ENCODE measurements around the gene LRRC18.

The LRRC18 gene

GRCh38 chr10:48970046-48970445 is 30.4 kb upstream of the LRRC18 start:
- H3K27me3 ChIP-seq (ENCODE audit: insufficient read depth, poor library complexity, severe bottlenecking), result no peaks in the 10 kb centered on the region
- no peak overlapping the region for H3K4me3 ChIP-seq (replicated peaks; ENCODE audit: insufficient read depth, low read length)

GRCh38 chr10:48968036-48968435 is 28.4 kb upstream of the LRRC18 start:
- no peak for DNase-seq (ENCODE audit: low read depth in 1 of 2, low spot score in 1 of 2)
- Histone ChIP-seq H3K4me3 (replicated peaks; ENCODE audit: insufficient read depth, low read length) (no peak overlapping the region), H3K27me3 (ENCODE audit: insufficient read depth, poor library complexity, severe bottlenecking) (no peaks in the 10 kb centered on the region), H3K27ac (replicated peaks) (no peak overlapping the region)
- TF ChIP-seq GABPA (IDR thresholded peaks at IDR 0.05; ENCODE audit: low read depth) (no peak), SPI1 (IDR thresholded peaks at IDR 0.05; ENCODE audit: borderline replicate concordance, low read depth) (no peak), CTCF (IDR thresholded peaks at IDR 0.05; ENCODE audit: insufficient read depth, low read length) (no peak), POLR2AphosphoS5 (IDR thresholded peaks at IDR 0.05; ENCODE audit: low read depth) (no peak)

More at GRCh38 chr10:48970046-48970445, 30.4 kb upstream of the LRRC18 start:
- no peak for DNase-seq (ENCODE audit: low read depth in 1 of 2, low spot score in 1 of 2)
- TF ChIP-seq SPI1 (IDR thresholded peaks at IDR 0.05; ENCODE audit: borderline replicate concordance, low read depth) (no peak), CTCF (IDR thresholded peaks at IDR 0.05; ENCODE audit: insufficient read depth, low read length) (no peak), GABPA (IDR thresholded peaks at IDR 0.05; ENCODE audit: low read depth) (no peak)
- H3K27ac ChIP-seq (replicated peaks), result no peak overlapping the region

GRCh38 chr10:48965460-48965859 is 25.8 kb upstream of the LRRC18 start:
- Histone ChIP-seq H3K27ac (replicated peaks) (no peak overlapping the region), H3K27me3 (ENCODE audit: insufficient read depth, poor library complexity, severe bottlenecking) (no peaks in the 10 kb centered on the region), H3K4me3 (replicated peaks; ENCODE audit: insufficient read depth, low read length) (no peak overlapping the region)
- no peak for DNase-seq (ENCODE audit: low read depth in 1 of 2, low spot score in 1 of 2)
- TF ChIP-seq POLR2AphosphoS5 (IDR thresholded peaks at IDR 0.05; ENCODE audit: low read depth) (no peak), CTCF (IDR thresholded peaks at IDR 0.05; ENCODE audit: insufficient read depth, low read length) (no peak), REST (IDR thresholded peaks at IDR 0.05; ENCODE audit: insufficient replicate concordance, low read depth) (no peak), SPI1 (IDR thresholded peaks at IDR 0.05; ENCODE audit: borderline replicate concordance, low read depth) (no peak), GABPA (IDR thresholded peaks at IDR 0.05; ENCODE audit: low read depth) (no peak)

- no peak for DNase-seq (ENCODE audit: low read depth in 1 of 2, low spot score in 1 of 2)
- Histone ChIP-seq H3K27me3 (ENCODE audit: insufficient read depth, poor library complexity, severe bottlenecking) (no peaks in the 10 kb centered on the region), H3K27ac (replicated peaks) (no peak overlapping the region), H3K4me3 (replicated peaks; ENCODE audit: insufficient read depth, low read length) (no peak overlapping the region)
- TF ChIP-seq REST (IDR thresholded peaks at IDR 0.05; ENCODE audit: insufficient replicate concordance, low read depth) (no peak), GABPA (IDR thresholded peaks at IDR 0.05; ENCODE audit: low read depth) (no peak)
Observed at GRCh38 chr10:48964038-48964437, 24.4 kb upstream of the LRRC18 start.

Measured in HL-60 (cell line).